ENCODE data around the gene PTPRK.

Gene PTPRK

GRCh38 chr6:128520436-128521281 lies at the start of gene PTPRK:
TSS of gene PTPRK (minus strand) at chr6:128520599. CDS start at chr6:128520358, 241 bp downstream.
- DNase-seq (ENCODE audit: low read depth in 2 of 2): peak; percentile 77

GRCh38 chr6:128567029-128567428 lies 46.6 kb upstream of the PTPRK start:
- DNase-seq (ENCODE audit: low read depth in 2 of 2): no peak

GRCh38 chr6:128560966-128561365 lies 40.6 kb upstream of the PTPRK start:
- DNase-seq (ENCODE audit: low read depth in 2 of 2): no peak

GRCh38 chr6:128558924-128559323 lies 38.5 kb upstream of the PTPRK start:
- no peak for DNase-seq (ENCODE audit: low read depth in 2 of 2)

GRCh38 chr6:128558021-128558420 lies 37.6 kb upstream of the PTPRK start:
- no peak for DNase-seq (ENCODE audit: low read depth in 2 of 2)

- no peak for DNase-seq (ENCODE audit: low read depth in 2 of 2)
These were observed 36.7 kb upstream of the PTPRK start for GRCh38 chr6:128557081-128557480.

GRCh38 chr6:128554302-128554701 lies 33.9 kb upstream of the PTPRK start:
- DNase-seq (ENCODE audit: low read depth in 2 of 2): no peak

GRCh38 chr6:128541261-128541660 lies 20.9 kb upstream of the PTPRK start:
- DNase-seq (ENCODE audit: low read depth in 2 of 2): no peak

GRCh38 chr6:128538763-128539162 lies 18.4 kb upstream of the PTPRK start:
- DNase-seq (ENCODE audit: low read depth in 2 of 2): no peak

GRCh38 chr6:128532827-128533226 lies 12.4 kb upstream of the PTPRK start:
- no peak for DNase-seq (ENCODE audit: low read depth in 2 of 2)

- no peak for DNase-seq (ENCODE audit: low read depth in 2 of 2)
These were observed 11.7 kb upstream of the PTPRK start for GRCh38 chr6:128532136-128532535.

- no peak for DNase-seq (ENCODE audit: low read depth in 2 of 2)
These were observed 11.3 kb upstream of the PTPRK start for GRCh38 chr6:128531696-128532095.

GRCh38 chr6:128528241-128528640 lies 7.8 kb upstream of the PTPRK start:
- DNase-seq (ENCODE audit: low read depth in 2 of 2): no peak

GRCh38 chr6:128527375-128527774 lies 7.0 kb upstream of the PTPRK start:
- no peak for DNase-seq (ENCODE audit: low read depth in 2 of 2)

GRCh38 chr6:128526152-128526914 lies 5.9 kb upstream of the PTPRK start:
- DNase-seq (ENCODE audit: low read depth in 2 of 2): no peak

GRCh38 chr6:128525406-128525805 lies 5.0 kb upstream of the PTPRK start:
- DNase-seq (ENCODE audit: low read depth in 2 of 2): no peak

- no peak for DNase-seq (ENCODE audit: low read depth in 2 of 2)
These were observed 858 bp upstream of the PTPRK start for GRCh38 chr6:128521282-128521632.

GRCh38 chr6:128519931-128520435 lies 416 bp downstream of the PTPRK start:
- peak; percentile 6 to 13 for DNase-seq (ENCODE audit: low read depth in 2 of 2)

GRCh38 chr6:128519132-128519930 lies 1.1 kb downstream of the PTPRK start:
- DNase-seq (ENCODE audit: low read depth in 2 of 2): peak; percentile 0 to 1

GRCh38 chr6:128518434-128519131 lies 1.8 kb downstream of the PTPRK start:
- DNase-seq (ENCODE audit: low read depth in 2 of 2): no peak

- DNase-seq (ENCODE audit: low read depth in 2 of 2): no peak
These were observed 3.3 kb downstream of the PTPRK start for GRCh38 chr6:128517124-128517523.

All from activated CD8-positive, alpha-beta memory T cell treated with anti-CD3 and anti-CD28 coated beads for 4 hours (primary cell).